Measurements from ENCODE around the gene ZNF74. TPM values are rescaled to one million over a fixed set of nuclear protein-coding genes. Genes with fewer than 3 reads are reported as not detected.

Gene ZNF74
- total and polyA plus RNA-seq, 10 of the 15 experiments (the other 5 are each of a cell fraction or from before 2014, with no cell fraction given): 0.37 to 9.3 (median 5.1) TPM

DNA sequence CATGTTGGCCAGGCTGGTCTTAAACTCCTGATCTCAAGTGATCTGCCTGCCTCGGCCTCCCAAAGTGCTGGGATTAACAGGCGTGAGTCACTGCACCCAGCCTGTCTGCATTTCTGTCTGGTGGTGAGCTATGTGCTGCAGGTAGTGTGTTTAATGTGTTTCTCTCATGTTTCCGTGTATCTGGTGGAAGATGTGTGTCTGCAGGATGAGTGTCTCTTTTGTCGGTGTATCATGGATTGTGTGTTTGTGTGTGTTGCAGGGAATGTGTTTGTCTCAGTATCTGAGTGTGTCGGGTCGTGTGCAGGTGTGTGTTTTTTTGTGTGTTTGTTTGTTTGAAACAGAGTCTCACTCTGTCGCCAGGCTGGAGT lies 27.5 kb downstream of the ZNF74 start:
- no peaks in the 10 kb centered on the region for H3K4me1 ChIP-seq (ENCODE audit: control insufficient read depth, insufficient read depth, low read length)
- no peak overlapping the region for H3K9ac ChIP-seq (ENCODE audit: control insufficient read depth, insufficient read depth, low read length)
- H3K79me2 ChIP-seq (ENCODE audit: control insufficient read depth, insufficient read depth, low read length): no peaks in the 10 kb centered on the region
- H3K9me3 ChIP-seq (replicated peaks; ENCODE audit: control insufficient read depth, insufficient read depth, low read length): no peaks in the 10 kb centered on the region; the same call in 2 of the 3 replicates
- no peaks in the 10 kb centered on the region for H4K20me1 ChIP-seq (ENCODE audit: control insufficient read depth, insufficient read depth)
- FAIRE-seq: no peak
- WGBS (ENCODE audit: insufficient coverage, insufficient replicate concordance, low lambda C conversion rate, missing lambda C conversion rate): 58% methylated on average over 7 of the region's 7 CpGs
- TF ChIP-seq POU2F2 (IDR thresholded peaks at IDR 0.05; ENCODE audit: borderline replicate concordance, low read depth, low read length) (no peak), MXI1 (IDR thresholded peaks at IDR 0.05; ENCODE audit: low read depth, low read length) (no peak), CUX1 (IDR thresholded peaks at IDR 0.05; ENCODE audit: insufficient replicate concordance, low read depth, low read length) (no peak), EED (IDR thresholded peaks at IDR 0.05; ENCODE audit: low read depth) (no peak), NR2C1 (IDR thresholded peaks at IDR 0.05) (no peak), ZZZ3 (IDR thresholded peaks at IDR 0.05; ENCODE audit: control insufficient read depth, insufficient read length, low read depth) (no peak), CHD1 (IDR thresholded peaks at IDR 0.05; ENCODE audit: low read depth, low read length) (no peak)
- TF ChIP-seq, protein P1, sequence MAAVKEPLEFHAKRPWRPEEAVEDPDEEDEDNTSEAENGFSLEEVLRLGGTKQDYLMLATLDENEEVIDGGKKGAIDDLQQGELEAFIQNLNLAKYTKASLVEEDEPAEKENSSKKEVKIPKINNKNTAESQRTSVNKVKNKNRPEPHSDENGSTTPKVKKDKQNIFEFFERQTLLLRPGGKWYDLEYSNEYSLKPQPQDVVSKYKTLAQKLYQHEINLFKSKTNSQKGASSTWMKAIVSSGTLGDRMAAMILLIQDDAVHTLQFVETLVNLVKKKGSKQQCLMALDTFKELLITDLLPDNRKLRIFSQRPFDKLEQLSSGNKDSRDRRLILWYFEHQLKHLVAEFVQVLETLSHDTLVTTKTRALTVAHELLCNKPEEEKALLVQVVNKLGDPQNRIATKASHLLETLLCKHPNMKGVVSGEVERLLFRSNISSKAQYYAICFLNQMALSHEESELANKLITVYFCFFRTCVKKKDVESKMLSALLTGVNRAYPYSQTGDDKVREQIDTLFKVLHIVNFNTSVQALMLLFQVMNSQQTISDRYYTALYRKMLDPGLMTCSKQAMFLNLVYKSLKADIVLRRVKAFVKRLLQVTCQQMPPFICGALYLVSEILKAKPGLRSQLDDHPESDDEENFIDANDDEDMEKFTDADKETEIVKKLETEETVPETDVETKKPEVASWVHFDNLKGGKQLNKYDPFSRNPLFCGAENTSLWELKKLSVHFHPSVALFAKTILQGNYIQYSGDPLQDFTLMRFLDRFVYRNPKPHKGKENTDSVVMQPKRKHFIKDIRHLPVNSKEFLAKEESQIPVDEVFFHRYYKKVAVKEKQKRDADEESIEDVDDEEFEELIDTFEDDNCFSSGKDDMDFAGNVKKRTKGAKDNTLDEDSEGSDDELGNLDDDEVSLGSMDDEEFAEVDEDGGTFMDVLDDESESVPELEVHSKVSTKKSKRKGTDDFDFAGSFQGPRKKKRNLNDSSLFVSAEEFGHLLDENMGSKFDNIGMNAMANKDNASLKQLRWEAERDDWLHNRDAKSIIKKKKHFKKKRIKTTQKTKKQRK (IDR thresholded peaks at IDR 0.05; ENCODE audit: low read depth, low read length): no peak
- no peaks in the 10 kb centered on the region for H3K36me3 ChIP-seq (ENCODE audit: control insufficient read depth in 2 of 2, insufficient read depth in 2 of 2, low read length in 1 of 2)
- ChIA-PET CTCF (no interaction called here), SMC1A (ENCODE audit: uncharacterized antibody, unreplicated experiment) (no interaction called here), RAD21 (ENCODE audit: unreplicated experiment) (no interaction called here), POLR2A (no interaction called here)
- no peak overlapping the region for H3K4me2 ChIP-seq (ENCODE audit: control insufficient read depth, insufficient read depth)
- no peak overlapping the region for H3K27ac ChIP-seq (ENCODE audit: control insufficient read depth, insufficient read depth)
- intact Hi-C loops (cut with micrococcal nuclease; ENCODE audit: unreplicated experiment) (no loop called here), in situ Hi-C loops (cut with MboI) (loop anchor here (5.0 kb wide), 2 partner anchors 36 to 71 kb away; no protein-coding TSS in a partner anchor)
- ATAC-seq: no peak
- H2AFZ ChIP-seq (ENCODE audit: control insufficient read depth, low read depth, low read length): no peak overlapping the region
- BruUV-seq (replicated peaks): no TSS peak
- no peak for DNase-seq (ENCODE audit: low read depth, low spot score)
- peaks cover 0 to 4% of the 10 kb centered on the region in 2 experiments; a peak in 3 of 4 replicates for H3K27me3 ChIP-seq (replicated peaks in 1 of 2; ENCODE audit: control insufficient read depth in 2 of 2, insufficient read depth in 2 of 2, low read length in 1 of 2)
- no peak overlapping the region for H3K4me3 ChIP-seq
